ENCODE measurements around the gene SDK1.

The SDK1 gene

DNA sequence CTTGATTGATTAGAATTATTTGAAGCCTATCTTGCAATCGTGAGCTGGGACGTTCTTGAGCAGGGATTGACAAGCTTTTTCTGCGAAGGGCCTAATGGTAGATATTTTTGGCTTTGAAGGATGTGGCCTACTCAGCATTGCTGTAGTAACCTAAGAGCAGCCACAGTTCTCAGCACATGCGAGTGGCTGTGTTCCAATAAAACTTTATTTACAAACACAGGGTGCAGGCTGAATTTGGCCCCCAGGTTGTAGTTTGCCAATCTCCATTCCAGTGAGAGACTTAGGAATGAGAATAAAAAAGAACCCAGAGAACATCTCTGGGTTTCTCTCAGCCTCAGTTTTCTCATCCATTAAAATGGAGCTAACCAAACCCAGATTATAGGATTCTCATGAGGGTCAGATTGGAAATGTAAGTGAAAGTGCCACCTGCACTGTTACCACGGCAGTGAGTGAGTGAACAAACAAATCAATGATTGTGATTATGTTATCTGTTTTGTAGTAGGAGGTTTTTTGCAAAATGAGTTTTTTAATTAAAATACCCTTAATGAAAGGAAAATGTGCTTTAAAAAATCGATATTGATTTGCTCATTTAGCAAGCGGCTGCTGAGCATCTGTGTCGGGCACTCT, 664.0 kb downstream of the SDK1 start:
- DNase-seq: no peak

DNA sequence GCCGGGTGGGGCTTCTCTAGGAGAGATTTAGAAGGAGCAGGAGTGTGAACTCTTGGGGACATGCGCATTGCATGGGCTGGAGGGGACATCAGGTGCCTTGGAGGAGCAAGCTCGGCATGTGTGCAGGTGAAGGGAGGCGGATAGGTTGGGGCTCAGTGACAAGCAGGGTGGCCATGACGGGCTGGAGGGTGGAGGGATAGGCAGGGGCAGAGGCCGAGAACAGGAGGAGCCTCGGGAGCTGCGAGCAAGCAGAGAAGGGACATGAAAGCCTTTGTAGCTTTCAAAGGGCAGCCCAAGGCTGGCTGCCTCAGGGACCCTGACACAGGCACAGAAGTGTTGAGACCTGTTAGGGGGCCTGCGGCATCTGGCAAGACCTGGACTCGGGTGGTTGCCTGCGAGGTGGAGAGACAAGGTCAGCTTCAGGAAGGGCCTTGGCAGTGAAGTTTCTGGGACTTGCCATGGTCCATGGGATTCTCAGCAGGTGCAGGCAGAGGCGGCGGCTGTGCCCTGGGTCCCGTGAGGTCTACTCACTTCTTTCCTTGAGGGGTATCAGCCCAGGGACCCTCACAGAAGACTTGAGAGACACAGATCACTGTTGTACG, 664.8 kb downstream of the SDK1 start:
- DNase-seq: no peak

DNA sequence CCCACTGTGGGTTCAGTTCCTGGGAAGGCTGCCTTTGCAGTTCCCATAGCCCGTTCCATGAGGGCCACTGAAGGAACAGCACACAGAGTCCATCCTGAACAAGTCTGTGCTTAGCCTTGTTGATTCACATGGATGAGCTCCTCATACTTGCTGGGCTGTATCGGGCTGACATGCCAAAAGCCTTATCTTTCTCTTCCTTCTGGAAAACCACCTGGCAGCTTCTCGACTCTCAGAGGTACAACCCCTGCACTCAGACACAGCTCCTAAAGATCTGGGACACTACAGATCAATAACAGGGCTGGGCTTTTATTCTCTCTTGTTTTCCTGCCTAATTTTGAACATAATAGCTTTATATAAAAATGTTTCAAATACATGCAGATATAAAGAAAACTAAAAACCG, 667.2 kb downstream of the SDK1 start:
- DNase-seq: no peak

DNA sequence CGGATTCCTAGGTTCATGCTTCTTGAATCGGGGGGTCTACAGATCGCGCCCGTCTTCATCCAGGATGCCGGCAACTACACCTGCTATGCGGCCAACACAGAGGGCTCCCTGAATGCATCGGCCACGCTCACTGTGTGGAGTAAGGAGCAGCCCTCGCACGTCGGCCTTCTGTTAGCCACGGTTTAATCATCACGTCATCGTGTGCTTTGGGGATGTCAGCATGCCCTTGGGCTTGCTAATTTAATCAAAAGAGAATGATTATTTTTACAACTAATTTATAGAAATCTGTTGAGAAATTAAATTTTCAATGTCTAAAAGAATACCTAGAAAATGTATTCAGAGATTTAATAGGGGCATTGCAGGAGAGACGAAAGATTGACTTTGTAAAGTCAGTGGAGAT, 668.2 kb downstream of the SDK1 start:
- no peak for DNase-seq

DNA sequence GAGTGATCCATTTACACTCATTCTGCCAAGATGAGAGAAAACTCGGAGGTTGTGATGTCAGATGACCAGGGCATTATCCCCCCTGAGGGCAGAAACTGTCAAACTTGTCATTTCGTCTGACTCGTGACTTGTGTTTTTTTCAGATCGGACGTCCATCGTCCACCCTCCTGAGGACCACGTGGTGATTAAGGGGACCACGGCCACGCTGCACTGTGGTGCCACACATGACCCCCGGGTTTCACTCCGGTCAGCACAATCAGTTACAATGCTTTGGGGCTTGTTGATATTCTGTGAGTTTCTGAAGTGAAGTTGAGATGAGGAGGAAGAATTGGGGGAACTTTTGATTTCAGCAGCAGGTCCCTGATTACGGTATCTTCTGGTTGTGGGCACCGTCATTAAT, 670.3 kb downstream of the SDK1 start:
- no peak for DNase-seq

DNA sequence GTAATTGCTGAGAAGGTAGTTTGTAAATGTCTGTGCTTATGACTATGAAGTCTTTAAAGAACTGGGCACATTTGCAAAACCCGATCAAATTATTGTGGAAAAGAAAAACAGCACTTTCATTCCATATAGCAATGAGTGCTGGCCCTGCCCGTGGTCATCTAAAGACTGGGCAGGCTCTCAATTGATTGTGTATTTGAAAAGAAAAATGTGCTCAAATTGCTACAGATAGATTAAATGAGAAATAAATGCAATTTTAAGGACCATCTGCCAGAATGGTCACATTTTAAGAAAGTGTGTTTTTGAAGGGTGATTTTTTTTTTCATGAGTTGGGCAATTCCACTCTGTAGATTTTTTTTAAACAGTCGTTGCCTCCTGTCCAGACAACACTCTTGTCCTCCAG, 672.2 kb downstream of the SDK1 start:
- DNase-seq: no peak

DNA sequence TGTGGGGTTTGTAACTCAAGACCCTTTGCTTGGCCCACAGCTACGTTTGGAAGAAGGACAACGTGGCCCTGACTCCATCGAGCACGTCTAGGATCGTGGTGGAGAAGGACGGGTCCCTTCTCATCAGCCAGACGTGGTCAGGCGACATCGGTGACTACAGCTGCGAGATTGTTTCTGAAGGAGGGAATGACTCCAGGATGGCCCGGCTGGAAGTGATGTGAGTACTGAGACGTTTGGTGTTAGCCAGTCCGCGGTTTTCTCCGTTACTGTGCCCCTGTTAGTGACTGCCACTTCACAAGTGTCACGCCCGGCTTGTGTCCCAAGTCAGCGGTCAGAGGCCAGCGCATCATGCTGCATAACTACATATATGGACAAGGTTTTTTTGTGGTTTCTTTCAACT, 673.3 kb downstream of the SDK1 start:
- no peak for DNase-seq

DNA sequence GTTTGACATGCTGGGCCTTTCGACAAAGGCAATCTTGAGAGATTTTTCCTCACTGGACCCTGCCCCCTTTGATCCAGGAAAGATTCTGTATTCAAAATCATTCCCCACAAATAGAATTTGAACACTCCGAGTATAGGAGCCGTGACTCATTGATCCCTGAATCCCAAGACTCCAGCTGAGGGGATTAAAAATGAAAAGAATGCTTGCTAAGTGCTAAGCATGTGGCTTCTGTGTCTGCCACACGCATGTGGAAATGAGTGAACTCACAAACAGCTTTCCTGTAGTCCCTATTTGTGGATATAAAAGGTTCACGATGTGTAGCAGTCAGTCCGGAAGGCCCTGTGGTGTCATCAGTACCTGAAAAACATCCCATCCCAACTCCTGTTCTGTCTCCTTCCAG, 674.3 kb downstream of the SDK1 start:
- DNase-seq: no peak

DNA sequence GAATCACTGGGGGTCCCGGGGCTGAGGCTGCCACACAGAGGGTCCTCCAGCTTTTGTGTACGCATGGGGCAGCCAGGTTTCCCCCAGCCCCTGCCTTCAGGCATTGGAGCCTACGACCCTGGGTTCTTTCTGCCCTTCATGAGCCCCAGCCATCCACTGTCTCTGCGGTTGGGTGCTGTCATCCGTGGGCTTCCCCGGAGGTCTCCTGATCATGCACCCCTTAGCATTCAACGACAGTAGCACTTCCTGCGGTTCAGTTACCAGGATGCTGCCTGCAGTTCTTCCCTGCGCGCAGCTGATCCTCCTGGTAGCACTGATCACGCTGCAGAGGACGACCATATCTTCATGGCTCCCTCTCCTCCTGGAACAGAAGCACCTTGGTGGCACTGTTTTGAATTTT, 676.3 kb downstream of the SDK1 start:
- DNase-seq: no peak

DNA sequence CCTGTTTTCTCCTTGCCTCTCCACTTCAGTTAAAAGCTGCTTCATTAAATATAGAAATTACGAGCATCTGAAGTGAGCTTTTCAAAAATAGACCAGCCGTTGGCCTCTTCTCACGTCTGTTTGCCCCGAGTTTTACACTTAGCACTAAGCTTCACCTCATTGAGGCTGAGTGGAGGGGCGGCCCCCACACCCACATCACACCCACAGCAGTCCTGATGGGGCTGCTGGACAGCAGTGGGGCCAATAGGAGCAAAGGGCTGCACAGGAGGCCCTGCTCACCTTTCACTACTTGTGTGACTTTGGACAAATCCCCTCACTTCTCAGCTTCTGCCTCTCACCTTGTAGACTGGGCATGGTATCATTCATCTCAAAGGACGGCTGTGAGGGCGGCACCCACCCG, 677.8 kb downstream of the SDK1 start:
- DNase-seq: no peak

DNA sequence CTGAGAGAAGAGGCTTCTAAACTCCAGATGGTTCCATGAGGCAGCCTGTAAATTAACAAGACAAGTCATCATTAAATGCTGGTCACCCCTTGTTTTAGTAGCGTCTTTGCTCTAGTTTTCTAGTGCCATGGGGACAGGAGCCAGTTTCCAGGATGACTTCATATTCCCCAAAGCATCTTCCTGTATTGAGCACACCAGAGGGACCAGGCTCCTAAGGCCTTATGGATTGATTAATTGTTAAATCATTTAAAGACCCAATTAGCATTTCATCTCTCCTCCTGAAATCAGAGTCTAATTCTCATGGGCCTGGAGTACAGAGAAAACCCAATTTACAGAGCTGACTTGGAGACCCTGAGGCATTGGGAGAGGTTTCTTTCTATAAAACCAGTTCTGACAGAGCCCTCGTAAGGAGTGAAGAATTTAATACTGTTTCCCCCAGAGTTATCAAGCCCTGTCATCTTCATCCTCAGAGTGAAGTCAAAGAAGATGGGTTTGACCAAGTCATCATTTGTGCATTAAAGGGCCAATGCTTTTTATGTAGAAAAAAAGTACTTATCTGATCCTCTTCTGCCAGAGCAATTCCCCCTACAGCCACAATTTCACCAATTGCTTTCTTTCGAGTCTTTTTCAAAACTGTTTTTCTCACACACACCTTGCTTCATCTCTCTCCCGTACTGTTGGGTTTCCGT, 678.7 kb downstream of the SDK1 start:
- DNase-seq: no peak

DNA sequence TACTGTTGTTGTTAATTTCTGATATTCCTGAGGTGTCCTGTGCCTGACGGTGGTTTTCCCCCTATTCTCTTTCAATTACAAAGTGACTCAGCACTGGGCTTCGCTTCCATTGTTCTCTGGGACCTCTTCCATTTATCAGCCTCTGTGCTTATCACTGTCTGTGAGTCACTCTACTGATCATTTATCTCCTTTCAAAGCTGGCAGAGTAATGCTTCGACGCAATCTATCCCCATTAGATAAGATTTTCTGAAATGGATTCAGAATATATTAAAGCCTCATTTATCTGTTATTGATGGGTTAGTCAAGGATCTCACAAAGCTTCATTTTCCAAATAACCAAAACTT, 679.2 kb downstream of the SDK1 start:
- no peak for DNase-seq

DNA sequence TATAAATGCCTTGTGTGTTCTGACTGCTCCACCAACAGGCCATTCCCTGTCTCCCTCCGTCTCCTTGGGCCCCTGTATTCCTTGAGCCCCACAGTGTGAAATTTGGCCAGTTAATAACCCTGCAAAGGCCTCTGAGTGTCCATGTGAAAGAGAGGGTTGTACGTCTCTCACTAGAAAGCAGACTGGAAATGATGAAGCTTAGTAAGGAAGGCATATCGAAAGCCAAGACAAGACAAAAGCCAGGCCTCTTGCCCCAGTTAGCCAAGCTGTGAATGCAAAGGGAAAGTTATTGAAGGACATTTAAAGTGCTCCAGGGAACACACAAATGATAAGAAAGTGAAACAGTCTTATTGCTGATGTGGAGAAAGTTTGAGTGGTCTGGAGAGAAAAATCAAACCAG, 680.2 kb downstream of the SDK1 start:
- DNase-seq: no peak

DNA sequence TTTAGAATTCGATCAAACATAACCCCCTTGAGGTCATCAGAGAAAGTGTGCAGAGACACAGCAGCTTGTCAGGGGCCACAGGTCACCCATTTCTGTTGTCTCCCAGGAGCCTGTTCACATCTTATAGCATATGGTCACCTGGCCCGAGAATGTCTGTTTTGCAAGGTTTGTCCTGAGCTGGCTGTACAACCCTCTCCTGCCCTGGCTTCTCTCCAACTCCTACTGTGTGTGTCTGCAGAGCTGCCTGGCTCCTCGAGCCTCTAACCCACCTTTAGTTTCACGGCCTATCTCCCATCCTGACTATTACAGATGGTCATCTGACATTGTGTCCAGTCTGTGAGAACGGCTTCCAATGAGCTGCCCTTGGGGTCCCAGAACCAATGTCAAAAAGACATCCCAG, 683.4 kb downstream of the SDK1 start:
- DNase-seq: no peak

DNA sequence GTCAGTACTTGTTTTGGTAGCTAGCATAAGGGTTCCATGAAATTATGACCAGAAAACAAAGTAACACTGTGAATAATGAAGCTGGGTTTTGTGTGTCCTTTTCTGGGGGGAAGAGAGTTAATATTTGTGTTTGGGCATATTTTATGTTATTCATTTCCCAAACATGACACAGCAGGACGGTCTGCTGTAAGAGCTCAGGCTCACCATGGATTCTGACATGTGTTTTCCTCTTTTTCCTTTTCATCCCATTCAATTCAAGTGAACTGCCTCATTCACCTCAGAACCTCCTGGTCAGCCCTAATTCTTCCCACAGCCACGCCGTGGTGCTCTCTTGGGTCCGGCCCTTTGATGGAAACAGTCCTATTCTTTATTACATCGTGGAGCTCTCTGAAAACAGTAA, 685.9 kb downstream of the SDK1 start:
- DNase-seq: no peak

DNA sequence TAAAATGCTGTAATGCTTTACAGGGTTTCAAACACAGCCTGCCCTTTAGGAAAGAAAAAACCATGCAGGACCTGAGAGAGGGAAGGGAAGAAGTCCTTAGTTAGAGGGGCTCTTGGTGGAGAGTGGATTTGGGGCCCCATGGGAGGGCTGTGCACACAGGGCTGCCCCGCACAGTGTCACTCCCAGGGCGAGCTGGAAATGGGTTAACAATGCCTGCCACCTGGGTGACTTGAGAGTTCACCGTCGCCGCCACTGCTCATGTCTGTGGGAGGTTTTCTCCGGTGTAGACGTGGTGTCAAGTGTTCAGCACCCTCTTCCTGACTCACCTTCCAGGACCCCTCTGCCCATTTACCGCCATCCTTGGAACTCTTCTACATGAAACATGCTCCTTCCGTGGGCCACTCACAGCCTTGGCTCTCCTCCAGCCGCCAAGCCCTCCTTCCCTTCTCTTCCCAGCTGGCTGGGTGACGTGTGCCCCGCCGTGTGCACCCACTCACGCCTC, 686.4 kb downstream of the SDK1 start:
- DNase-seq: no peak

DNA sequence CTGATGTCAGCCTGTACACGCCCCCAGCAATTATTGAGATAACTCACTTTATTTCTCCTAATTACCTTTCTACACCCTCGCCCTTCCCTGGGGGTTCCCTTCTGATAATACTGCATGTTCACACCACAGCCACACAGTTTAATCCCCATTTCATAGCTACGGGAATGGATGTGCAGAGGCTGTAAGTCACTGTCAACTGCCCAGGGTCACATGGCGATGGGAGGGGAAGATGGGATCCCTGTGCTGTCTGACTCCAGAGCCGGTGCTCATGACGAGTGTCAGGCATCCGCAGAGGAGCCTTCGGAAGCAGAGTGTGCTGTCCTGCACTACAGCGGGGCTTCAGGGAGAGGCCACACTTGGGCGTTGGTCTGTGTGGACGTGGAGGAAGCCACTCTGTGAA, 688.7 kb downstream of the SDK1 start:
- no peak for DNase-seq

DNA sequence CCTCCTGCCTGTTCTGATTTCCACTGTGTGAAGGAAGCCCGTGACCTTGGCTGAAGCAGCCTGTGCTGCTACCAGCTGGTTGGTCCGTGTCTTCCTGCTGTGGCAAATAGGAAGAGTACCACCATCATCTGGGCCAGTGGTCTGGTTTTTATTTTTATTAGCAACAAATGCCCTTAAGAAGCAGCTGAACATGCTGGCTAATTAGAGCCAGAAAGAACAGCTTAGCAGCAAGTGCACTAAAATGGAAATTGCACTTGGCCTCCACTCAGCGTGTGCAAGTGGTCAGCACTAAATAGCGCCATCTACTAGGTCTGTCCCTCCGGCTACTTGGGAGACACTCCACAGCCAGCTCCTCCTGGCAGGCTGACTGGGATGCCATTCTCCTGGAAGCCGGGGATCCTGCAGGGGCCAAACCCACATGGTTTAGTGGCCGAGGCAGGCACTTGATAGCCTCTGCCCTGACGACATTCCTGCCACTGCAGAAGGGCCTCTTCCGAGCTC, 690.7 kb downstream of the SDK1 start:
- DNase-seq: no peak

DNA sequence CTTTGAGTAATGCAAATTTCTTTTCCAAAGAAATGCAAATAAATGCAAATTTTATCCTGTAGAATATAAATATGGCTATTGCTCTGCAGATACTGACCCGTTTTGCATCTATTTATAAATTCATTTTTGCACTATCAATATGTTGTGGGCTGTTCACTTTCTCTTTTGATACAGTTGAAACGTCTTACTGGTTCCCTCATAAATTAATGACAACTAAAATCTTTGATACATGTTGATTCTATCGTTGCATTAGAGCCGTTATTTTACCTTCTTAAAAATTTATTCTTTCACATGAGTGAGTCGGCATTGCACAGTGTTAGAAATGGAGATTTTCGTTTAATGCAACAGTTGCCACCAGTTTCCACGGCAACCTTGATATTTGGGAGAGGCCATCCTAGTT, 691.8 kb downstream of the SDK1 start:
- no peak for DNase-seq

DNA sequence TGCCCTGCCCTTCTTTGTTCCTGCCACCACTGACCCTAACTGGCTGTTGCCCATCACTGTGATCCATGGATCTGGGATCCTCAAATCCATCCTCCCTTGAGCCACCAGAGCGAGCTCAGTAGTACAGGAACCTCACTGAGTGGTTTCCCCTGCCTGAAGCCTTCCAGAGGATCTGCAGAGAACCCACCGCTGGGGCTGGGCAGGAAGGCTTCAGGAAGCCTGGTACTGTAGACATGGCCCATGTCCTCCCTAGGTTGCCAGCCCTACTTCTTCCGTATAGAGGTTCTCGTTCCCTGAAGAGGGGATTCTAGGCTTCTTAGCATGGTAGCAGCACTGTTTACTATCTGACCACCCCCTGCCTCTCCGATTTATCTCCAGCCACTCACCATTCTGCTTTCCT, 693.7 kb downstream of the SDK1 start:
- DNase-seq: no peak

DNA sequence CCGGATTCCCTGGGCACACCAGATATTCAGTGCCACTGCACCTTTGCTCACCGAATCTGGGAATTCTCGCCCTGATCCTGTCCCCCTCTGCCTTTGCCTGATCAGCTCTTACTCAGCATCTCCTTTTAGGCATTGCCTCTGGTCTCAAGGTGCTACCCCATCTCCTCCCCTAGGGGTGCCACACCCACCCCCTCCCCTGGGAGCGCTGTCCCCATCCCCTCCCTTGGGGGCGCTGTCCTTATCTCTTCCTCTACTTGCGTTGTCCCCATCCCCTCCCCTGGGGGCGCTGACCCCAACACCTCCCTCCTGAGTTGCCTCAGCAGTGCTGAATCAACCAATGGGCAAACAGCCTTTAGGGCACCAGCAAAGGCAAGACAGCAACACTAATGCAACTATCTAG, 694.1 kb downstream of the SDK1 start:
- no peak for DNase-seq

DNA sequence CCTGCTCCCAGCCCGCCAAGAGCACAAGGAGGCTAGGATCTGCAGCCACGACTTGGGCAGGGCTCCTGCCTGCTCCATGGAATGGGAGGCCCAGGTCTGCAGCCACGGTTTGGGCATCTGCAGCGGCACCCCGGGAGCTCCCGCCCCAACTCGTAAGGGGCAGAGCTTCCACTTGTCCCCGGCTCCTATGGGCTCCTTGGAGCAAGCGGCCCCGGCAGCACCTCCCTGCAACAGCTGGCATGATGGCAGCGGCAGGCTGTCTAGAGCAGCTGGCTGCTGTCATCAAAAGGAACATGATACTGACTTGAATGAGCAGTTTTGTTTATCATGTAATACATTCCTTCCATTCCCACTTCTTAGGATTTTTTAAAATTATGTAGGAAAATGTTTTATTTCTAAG, 697.0 kb downstream of the SDK1 start:
- DNase-seq: no peak

DNA sequence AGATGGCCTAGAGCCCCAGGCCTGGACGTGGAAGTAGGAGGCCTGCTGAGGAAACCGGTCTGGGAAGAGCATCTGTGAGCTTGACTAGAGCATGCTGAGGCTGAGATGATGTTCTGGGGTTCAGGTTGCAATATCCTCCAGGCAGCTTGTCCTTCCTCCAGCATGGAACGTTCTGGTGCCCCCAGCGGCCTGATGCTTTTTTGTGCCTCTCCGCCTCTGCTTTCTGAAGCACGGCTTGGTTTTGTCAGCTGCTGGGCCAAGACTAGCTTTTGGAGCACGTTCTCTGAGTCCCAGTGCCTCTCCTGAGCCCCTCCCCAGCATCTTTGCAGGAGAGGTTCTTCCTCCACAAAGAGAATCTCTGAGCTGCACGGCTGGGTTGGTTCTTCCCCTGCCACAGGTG, 699.1 kb downstream of the SDK1 start:
- no peak for DNase-seq

DNA sequence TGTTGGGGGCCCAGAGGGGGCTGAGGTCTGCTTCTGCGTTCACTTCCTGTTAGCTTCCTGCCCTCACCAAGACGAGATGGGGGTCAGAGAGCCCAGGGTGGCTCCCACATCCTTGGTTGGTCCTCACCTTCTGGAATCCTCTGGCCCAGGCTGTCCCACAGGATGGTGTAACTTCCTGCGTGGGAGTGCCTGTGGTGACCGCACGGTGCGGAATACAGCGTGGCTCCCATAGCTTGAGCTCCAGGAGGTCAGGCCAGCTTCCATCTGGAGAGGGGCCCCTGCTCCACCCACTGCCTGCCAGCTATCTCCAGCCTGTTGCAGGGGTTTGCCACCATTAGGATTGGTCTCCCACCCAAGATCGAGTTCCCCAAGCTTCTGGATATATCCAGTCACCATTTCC, 699.9 kb downstream of the SDK1 start:
- no peak for DNase-seq

DNA sequence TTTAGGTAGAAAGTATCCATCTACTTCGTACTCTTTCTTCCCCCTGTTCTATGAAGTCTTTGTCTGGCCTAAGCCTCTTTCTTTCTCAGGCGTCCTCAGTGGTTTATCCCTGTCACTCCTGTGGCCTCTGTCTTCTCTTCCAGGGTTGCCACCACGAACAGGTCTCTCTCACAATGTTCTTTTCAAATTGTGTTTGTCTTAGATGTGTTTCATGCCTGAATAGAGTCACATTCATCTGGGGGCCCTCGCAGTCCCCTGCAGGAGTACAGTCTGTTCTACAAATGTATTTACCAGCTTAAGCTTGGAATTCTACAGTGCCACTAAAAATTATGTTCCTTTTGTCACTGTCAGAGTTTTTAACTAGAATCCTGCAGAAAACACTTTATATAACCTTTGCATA, 700.7 kb downstream of the SDK1 start:
- DNase-seq: no peak

All from stimulated activated CD4-positive, alpha-beta T cell treated with anti-CD3 and anti-CD28 coated beads, Interleukin-4, amount 100 ng/mL, for 4 hours (primary cell).